Measurements from ENCODE around the gene SPDYE8.
"Not testable (repeated sequence)": the region's sequence is repeated elsewhere in the genome, so short reads cannot be mapped to it uniquely, and the experiment has no call there.

SPDYE8 gene, protein sequence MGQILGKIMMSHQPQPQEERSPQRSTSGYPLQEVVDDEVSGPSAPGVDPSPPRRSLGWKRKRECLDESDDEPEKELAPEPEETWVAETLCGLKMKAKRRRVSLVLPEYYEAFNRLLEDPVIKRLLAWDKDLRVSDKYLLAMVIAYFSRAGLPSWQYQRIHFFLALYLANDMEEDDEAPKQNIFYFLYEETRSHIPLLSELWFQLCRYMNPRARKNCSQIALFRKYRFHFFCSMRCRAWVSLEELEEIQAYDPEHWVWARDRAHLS

DNA sequence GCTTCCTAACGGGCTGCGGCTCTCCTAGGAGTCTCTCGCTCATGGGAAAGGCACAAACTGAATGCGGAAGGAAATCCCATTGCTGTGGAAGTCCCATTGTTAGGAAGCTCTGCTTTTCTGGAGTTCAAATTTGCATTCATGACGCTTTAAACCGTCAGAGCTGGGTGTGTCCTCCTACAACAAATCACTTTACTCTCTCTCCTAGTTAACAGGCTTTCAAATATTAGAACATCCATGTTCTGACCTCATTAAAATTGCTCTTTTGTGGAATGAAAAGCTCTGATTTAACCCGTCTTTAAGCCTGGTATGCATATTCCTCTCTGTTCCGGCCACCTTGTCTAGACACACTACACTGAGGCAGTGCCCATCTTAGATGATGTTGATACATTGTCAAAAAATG lies at the start of gene SPDYE8:
Gene SPDYE8 (minus strand): TSS at position 101 of the 400 bp plus-strand sequence. CDS start 1,800 bp downstream, outside the sequence.
- DNase-seq (ENCODE audit: low read depth): not testable (repeated sequence)

DNA sequence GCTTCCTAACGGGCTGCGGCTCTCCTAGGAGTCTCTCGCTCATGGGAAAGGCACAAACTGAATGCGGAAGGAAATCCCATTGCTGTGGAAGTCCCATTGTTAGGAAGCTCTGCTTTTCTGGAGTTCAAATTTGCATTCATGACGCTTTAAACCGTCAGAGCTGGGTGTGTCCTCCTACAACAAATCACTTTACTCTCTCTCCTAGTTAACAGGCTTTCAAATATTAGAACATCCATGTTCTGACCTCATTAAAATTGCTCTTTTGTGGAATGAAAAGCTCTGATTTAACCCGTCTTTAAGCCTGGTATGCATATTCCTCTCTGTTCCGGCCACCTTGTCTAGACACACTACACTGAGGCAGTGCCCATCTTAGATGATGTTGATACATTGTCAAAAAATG lies 28.2 kb upstream of the SPDYE8 start, which contains the start of gene SPDYE11:
Gene SPDYE11 (minus strand): TSS at position 101 of the 400 bp plus-strand sequence. CDS start 1,800 bp downstream, outside the sequence.
- DNase-seq (ENCODE audit: low read depth): not testable (repeated sequence)

DNA sequence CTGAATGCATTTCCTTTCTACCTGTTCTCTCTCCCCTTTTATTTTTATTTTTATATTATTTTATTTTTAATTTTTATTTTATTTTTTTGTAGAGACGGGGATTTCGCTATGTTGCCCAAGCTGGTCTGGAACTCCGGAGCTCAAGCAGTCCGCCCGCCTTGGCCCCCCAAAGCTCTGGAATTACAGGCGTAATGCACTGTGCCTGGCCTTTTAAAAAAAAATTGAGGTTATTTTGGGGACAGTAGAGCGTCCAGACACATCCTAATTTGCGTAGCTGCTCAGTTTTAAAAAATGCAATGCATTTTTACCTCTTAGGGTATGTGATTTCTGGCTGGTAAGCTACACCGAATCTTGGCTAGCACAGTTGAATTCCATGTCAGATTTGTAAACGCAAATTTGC lies 23.1 kb downstream of the SPDYE8 start:
- DNase-seq (ENCODE audit: low read depth): not testable (repeated sequence)

DNA sequence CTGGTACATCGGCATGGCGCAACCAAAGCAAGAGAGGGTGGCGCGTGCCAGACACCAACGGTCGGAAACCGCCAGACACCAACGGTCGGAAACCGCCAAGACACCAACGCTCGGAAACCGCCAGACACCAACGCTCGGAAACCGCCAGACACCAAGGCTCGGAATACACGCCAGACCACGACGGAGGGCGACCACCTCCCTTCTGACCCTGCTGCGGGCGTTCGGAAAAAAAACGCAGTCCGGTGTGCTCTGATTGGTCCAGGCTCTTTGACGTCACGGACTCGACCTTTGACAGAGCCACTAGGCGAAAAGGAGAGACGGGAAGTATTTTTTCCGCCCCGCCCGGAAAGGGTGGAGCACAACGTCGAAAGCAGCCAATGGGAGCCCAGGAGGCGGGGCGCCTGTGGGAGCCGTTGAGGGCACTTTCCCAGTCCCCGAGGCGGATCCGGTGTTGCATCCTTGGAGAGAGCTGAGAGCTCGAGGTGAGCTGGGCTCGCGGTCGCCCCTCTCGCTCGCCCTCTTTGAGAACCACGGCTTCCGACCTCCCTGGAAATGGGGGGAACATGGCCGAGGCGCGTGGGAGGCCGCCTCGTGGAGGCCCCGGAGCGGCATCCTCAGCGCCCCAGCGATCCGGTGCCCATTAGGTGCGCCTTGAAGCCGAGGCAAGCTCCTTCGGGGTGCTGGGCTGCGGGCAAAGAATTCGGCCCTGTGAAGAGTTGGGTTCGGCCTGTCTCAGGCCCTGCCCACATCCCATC lies 23.7 kb downstream of the SPDYE8 start:
- peak; percentile 78 for DNase-seq (ENCODE audit: low read depth)

DNA sequence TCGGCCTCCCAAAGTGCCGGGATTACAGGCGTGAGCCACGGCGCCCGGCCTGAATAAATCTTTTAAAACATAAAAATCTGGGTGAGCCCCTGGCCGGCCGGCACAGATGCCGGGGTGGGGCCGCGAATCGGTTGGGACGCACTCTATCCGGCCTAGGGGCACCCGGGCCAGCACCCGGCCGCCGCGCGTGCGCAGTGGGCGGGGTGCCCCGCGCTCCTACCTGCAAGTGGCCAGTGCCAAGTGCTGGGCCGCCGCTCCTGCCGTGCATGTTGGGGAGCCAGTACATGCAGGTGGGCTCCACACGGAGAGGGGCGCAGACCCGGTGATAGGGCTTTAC lies 24.2 kb downstream of the SPDYE8 start:
- peak; percentile 32 for DNase-seq (ENCODE audit: low read depth)

DNA sequence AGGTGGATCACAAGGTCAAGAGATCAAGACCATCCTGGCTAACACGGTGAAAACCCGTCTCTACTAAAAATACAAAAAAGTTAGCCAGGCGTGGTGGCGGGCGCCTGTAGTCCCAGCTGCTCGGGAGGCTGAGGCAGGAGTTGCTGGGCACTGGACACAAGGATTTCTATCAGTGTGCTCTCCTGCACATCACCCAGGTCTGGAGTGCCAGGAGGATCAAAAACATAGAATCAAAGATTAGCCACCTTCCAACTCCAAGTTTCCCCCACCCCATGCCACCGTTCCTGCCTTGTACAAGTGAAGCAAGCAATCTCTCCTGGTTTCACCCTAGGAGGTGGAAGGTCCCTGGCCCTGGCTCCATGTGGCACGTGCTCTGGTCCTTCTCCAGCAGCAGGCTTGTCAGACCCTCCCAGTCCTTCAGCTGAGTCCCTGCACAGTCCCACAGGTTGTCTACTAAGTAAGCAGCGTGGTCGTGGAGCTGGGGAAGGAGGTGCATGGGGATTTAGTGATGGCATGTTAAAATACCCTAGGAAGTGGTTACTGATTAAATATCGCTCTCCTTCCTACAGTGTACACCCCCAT lies 31.6 kb downstream of the SPDYE8 start:
- DNase-seq (ENCODE audit: low read depth): not testable (repeated sequence)

DNA sequence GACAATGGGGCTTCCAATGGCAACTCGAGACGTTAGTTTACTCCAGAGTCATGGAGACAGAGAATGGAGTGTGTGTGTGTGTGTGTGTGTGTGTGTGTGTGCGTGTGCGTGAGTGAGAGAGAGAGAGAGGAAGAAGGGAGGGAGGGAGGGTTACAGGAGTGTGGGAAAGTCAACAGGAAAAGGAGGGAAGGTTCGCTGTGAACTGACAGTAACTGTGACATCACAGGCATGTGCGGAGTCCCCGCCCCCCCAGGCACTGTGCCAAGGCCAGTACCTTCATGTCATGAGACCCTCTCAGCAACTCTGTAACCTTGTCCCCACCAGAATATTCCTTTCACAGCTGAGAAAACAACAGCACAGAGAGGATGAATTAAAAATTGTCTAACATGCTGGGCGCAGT lies 32.1 kb downstream of the SPDYE8 start:
- DNase-seq (ENCODE audit: low read depth): not testable (repeated sequence)

DNA sequence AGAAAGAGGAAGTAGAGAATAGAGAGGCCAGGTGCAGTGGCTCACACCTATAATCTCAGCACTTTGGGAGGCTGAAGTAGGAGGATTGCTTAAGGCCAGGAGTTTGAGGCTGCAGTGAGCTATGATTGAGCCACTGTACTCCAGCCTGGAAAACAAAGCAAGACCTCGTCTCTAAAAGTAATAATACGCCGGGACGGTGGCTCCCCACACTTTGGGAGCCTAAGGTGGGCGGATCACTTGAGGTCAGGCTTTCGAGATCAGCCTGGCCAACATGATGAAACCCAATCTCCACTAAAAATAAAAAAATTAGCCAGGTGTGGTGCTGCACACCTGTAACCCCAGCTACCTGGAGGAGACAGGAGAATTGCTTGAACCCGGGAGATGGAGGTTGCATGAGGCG lies 34.1 kb downstream of the SPDYE8 start:
- not testable (repeated sequence) for DNase-seq (ENCODE audit: low read depth)

DNA sequence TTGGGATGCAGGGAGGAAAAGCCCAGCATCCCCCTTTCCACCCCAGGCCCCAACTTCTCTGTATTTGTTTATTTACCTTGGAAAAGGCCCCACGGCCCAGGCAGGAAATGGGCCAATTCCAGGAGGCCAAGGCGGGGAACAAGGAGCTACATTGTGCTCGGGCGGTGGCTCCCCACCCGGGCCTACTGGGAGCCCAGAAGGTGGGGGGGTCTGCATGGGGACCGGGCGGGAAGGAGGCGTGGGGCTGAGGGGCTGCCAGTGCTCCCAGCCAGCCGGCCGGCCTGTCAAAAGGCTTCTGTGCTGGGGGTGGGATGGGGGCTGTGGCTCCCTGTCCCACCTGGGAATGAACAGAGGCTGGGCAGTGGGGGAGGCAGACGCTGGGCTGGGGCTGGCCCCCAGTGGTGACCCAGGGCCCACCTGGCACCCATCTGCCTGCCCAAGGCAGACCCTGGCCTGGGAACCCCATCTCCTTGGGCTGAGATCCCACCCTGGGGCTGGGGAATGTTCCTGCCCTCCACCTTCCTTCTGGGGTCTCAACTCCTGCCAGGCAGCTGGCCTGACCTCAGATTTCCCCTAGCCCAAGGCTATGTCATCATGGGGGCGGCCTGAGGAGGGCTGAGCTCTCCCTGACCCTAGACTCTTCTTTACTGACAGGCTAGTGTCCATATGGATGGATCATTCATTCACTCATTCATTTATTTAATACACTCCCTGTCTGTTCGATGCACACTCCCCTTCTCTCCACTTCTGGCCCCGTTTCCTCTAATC lies 39.2 kb downstream of the SPDYE8 start:
- DNase-seq (ENCODE audit: low read depth): not testable (repeated sequence)

DNA sequence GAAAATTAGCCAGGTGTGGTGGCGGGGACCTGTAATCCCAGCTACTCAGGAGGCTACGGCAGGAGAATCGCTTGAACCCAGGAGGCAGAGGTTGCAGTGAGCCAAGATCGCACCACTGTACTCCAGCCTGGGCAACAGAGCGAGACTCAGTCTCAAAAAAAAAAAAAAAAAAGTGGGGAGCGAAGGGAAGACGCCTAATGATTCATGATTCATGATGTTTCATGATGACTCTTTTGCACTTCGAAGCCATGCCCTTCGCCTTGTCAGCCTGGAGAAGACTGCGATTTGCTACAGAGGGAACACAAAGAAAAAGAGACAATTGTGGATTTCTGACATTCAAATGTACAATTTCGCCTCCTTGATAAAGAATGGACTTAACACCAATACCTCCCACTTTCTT lies 47.5 kb downstream of the SPDYE8 start:
- DNase-seq (ENCODE audit: low read depth): not testable (repeated sequence)

DNA sequence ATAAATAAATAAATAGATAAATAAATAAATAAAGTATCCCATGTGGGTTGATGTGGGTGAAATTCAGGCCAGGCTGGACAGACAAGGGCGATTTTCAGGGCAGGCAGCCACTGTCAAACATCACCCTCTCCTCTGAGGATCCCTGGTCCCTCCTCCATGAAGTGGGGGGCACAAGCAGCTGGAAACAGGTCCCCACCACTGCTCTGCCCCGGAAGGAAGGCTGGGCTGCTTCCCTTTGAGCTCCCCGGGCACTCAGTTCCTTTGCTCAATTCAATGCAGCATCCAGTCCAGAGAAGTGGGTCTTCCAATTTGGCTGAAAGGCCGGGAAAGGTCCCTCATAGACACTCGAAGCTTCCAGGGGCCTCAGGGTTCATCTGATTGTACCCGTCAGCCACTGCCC lies 49.2 kb downstream of the SPDYE8 start:
- not testable (repeated sequence) for DNase-seq (ENCODE audit: low read depth)

DNA sequence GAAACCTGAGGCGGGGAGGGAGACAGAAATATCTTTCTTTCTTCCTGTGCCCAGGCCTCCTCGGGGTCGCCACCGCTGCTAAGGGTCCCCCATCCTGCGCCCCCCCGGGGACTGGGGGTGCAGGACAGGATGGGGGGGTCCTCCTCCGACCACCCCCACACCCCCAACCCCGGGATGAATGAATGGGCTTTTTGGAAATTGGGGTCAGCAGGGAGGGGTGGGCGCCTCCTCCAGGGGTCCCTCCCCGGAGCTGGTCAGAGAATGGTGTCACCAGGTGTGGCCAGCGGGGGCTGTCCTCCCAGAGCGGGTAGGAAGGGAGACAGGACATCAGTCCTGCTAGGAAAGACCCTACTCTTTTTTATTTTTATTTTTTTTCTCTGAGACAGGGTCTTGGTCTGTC lies 53.1 kb downstream of the SPDYE8 start:
- not testable (repeated sequence) for DNase-seq (ENCODE audit: low read depth)

DNA sequence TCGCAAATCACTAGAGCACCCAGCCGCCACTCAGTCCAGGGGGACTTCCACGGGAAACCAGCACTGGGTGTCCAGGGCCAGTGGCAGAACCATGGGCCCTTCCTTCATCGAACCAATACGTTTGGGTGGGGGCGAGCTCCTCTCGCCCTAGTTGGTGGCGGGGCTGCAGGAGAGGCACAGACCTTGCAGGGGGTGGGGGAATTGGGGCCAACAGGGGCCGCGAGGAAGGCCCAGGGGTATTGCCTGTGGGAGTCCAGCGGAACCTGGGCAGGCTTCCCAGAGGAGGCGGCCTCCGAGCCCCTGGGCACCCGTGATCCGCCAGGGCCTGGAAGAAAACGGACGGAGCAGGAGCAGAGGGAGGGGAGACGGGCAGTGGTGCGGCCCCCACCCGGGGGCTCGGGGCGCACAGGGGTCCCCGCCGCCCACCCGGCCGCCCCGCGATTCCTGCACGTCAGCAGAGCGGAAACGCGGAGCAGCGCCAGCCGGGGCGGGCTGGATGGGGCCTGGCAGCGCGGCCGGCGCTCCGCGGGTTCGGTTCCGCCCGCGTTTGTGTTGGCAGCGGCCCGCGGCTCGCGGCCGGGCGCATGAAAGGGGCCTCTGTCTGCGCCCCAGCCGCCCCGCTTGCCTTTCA lies 53.8 kb downstream of the SPDYE8 start:
- DNase-seq (ENCODE audit: low read depth): not testable (repeated sequence)

DNA sequence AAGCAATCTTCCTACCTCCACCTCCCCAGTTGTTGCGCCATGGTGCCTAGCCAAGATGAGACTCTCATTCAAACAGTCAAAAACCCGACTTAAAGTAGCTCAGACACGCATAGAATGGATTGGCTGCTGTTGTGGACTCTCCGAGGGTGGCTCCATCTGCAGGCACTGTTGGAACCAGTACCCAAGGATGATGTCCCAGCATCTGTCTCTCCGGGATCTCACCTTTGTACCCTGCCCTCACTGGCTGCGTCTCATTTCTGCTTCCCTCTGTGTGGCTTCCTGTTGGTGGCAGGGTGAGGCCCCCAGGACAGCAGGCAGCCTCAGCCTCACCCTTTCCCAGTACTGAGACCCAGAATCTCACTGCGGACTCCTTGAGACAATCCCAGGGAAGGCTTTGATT lies 54.8 kb downstream of the SPDYE8 start:
- not testable (repeated sequence) for DNase-seq (ENCODE audit: low read depth)

DNA sequence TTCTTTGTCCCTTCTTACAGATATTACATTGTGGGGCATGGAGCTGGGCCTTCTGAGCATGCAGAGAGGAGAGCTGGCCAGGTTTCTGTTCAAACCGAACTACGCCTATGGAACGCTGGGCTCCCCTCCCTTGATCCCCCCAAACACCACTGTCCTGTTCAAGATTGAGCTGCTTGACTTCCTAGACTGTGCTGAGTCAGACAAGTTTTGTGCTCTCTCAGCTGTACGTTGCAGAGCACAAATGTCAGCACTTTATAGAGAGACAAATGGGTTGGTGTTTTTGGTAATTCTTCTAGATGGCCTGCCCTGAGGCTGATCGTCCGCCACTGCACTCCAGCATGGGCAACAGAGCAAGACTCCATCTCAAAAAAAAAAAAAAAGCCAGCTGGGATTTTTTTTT lies 58.1 kb downstream of the SPDYE8 start:
- DNase-seq (ENCODE audit: low read depth): not testable (repeated sequence)
